Endometrial microvascular endothelial cells (primary cell): ENCODE data around the gene GARIN5B. TPM values are rescaled to one million over a fixed set of nuclear protein-coding genes. Genes with fewer than 3 reads are reported as not detected.

Source experiments
- in situ Hi-C: cut with HindIII; loops from 2 replicates; pipeline ENCODE4 v1.10.0; 2017; ENCODE audit warnings: low sequenced_read_pairs, low pct_unique_long_range_greater_than_20kb; ENCODE audit errors: inconsistent ontology term
- total RNA-seq: library from RNA; depleted of rRNA; stranded (reverse); fragments of >200 nt; gene quantifications from one replicate; pipeline ENCODE4 v1.2.3, GENCODE V29; 2015; ENCODE audit errors: inconsistent ontology term

GARIN5B gene
- total RNA-seq, 1 donor from 2014 or later: not detected

DNA sequence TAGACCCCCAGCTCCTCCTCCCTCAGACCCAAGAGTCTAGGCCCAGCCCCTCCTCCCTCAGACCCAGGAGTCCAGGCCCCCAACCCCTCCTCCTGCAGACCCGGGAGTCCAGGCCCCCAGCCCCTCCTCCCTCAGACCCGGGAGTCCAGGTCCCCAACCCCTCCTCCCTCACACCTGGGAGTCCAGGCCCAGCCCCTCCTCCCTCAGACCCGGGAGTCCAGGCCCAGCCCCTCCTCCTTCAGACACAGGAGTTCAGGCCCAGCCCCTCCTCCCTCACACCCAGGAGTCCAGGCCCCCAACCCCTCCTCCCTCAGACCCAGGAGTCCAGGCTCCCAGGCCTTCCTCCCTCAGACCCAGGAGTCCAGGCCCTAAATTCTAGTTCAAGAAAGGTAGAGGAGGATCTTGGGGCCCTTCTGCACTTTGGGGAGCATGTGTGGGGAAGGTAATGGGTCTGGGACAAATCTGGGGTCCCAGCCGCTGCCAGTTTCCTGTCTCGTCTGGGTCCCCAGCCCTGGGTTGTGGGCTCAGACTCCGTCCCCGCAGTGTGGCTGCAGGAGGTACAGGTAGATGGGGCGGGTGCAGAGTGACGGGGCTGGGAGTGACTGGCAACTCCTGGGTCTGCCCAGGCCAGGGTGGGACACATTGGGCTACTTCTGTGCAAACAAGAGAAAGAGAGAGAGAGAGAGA, 10.4 kb upstream of the GARIN5B start:
- in situ Hi-C loops: no loop called here

DNA sequence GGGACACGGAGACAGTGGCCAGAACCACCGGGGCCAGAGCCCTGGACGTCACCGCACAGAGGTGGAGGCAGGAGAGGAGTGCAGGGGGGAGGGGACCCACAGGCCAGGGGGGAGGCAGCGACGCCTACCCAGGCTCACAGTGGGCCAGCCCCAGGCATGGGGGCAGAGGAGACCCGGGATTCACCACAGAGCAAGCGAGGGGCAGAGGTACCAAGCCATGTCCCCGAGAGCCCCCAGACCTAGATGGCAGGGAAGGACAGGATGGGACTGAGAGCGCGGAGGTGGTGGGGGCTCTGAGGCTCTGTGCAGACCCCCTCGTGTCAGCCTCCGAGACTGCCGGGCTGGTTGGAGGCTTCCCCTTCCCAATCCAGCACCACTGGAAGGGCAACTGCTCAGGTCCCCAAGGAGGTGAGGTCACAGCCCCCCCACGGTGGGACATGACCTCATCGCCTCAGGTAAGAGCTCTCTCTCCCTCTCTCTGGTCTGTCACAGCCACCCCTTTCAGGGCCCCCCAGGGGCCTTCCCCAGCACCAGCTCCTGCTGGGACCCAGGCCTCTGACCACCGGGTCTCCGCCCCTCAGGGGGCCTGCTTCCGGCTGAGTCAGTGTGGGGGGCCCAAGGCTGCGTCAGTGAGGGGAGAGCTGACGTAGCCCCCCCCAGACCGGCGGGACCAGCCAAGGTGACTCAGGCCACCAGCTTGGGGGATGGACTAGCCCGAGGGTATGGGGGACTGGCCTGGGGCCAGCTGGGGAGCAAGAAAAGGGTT, 9.4 kb upstream of the GARIN5B start:
- in situ Hi-C loops: no loop called here

DNA sequence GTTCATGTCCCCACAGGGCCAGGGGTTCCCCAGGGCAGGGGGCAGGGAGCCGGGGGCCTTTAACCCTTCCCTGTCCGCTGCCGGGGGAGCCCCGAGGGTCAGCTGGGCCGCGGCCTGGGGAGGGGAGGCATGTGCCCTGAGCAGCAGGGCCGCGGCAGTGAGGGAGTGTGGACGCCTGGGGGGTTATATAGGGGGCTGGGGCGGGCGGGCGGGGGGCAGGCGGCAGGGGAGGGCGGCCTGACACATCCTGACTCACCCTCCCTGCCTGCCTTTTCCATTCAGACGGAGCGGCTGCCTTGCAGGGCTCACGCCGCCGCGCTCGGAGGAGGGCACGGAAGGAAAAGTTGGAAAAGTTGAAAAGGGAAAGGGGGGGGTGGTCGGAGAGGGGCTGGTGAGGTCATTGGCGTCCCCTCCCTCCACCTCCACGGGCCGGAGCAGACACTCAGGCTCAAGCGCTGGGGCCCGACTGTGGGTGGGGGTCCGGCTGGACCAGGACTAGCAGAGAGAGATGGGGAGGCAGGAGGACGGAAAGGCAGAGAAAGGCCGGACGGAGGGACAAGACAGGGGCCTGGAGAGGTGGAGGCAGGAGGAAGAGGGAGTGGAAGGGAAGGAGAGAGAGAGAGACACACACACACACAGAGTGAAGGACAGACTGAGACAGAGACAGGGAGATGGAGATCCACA, 7.4 kb upstream of the GARIN5B start, which contains the start of gene IL11:
TSS of gene IL11 (minus strand) at position 159 of the 684 bp plus-strand sequence. CDS start at position 6, 153 bp downstream.
- in situ Hi-C loops: no loop called here

DNA sequence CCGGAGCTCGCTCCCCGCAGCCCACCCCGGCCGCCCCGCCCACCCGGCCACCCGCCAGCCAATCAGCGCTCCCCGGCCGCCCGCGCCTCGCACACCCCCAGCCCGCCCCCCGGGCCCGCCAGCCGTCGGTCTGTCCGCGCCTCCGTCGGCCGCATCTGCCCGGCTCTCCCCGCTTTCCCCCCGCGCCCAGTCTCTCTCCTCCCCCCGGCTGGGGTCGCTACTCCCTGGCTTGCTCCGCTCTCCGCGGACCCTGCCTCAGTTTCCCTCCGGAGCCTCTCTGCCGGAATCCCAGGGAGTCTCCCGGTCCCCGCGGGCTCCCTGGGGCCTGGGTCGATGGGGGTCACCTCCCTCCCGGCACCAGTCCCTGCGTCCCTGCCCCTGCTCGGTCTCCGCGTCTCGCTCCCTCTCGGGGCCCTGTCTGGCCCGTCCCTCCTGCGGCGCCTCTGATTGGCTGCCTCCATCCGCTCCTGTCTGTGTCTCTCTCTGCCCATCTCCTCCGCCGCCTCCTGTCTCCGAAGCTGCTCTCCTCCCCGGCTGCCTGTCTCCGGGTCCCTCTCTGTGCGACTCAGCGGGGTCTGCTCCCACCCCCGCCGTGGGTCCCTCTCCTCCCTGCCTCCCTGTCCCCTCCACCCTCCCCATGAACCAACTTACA, 6.7 kb upstream of the GARIN5B start:
- in situ Hi-C loops: no loop called here

DNA sequence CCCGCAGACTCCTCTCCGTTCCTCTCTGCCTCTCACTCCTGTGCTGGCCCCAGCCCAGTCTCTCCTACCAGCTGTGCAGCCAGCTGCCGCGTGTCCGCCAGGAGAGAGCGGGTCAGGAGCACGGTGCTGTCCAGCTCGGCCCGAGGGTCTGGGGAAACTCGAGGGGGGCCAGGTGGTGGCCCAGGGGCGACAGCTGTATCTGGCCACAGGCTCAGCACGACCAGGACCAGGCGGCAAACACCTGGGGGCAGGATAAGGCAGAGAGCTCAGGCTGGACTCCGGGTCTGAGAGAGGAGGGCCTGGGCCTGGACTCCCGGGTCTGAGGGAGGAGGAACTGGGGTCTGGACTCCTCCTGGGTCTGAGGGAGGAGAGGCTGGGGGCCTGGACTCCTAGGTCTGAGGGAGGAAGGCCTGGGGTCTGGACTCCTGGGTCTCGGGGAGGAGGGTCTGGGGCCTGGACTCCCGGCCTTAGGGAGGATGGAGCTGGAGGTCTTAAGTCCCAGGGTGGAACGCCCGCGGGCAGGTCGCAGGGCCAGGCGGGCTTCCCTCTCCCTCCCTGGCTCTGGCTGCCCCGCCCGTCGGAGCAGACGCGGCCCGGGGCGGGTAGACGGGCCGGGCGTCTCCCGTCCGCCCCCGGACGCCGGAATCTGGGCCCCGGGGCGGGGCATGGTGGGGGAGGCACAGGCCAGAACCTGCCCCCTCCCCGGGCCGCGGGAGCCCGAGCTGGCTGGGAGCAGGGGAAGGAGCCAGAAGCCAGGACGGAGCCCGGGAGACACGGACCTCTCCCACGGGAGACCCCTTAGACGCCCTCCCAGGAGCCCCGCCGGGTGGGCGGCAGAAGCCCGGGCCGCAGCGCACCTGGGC, 5.9 kb upstream of the GARIN5B start:
- in situ Hi-C loops: no loop called here

DNA sequence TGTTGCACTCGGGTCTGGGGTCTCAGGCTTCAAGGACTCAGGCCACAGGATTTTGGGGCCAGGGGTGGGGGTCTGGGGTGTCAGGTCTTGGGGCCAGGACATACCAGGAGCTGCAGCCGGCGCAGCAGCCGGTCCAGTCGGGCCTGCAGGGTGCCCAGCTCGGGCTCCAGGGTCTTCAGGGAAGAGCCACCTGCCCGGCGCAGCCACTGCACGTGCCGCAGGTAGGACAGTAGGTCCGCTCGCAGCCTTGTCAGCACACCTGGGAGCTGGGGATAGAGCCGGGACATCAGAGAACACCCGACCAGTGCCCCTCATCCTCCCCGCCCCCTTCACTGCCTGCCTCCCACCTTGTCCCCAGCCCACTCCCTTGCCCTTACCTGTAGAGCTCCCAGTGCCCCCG, 5.0 kb upstream of the GARIN5B start:
- in situ Hi-C loops: no loop called here

DNA sequence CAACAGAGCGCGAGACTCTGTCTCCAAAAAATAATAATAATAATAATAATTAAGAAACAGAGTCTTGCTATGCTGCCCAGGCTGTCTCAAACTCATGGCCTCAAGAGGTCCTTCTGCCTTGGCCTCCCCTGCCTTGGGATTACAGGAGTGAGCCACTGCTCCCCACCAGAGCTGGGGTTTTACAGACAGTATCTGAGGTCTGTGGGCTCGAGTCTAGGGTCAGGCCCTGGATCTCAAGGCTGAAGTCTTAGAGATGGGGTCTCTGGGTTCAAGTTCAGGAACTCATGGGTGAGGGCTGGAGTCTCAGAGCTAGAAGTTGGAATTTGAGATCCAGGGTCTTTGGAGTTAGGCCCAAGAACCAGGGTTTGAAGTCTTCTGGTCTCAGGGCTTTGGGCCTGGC, 3.7 kb upstream of the GARIN5B start:
- in situ Hi-C loops: no loop called here

DNA sequence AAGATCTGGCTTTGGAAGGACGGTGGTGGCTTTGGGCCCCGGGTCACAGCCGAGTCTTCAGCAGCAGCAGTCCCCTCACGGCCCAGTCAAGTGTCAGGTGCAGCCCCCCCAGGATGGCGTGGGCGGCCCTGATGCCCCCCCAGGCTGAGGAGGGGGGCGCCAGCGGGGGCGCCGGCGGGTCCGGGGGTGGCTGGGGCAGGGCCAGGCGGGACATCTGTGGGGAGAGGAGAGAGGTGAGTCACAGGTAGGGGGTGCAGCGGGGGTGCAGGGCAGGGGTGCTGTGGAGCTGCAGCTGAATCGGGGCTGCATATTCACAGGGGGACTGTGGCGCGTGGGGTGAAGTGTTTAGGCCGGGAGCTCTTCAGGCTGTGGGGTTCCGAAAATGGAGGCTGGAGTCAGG, 2.9 kb upstream of the GARIN5B start:
- in situ Hi-C loops: no loop called here

DNA sequence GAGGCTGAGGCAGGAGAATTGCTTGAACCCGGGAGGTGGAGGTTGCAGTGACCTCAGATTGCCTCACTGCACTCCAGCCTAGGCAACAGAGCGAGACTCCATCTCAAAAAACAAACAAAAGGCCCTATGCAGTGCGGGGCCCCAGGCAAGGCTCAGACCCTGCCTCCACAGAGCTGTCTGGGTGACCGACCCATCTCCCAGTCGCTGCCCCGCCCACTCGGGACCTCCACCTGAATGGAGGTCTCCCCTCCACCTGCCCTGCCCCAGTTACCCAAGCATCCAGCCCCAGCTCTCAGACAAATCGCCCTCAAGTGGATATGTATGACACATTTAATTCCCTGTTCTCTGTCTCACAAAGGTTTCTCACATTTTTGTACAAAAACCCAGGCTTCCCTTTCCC, 2.2 kb upstream of the GARIN5B start:
- in situ Hi-C loops: no loop called here

DNA sequence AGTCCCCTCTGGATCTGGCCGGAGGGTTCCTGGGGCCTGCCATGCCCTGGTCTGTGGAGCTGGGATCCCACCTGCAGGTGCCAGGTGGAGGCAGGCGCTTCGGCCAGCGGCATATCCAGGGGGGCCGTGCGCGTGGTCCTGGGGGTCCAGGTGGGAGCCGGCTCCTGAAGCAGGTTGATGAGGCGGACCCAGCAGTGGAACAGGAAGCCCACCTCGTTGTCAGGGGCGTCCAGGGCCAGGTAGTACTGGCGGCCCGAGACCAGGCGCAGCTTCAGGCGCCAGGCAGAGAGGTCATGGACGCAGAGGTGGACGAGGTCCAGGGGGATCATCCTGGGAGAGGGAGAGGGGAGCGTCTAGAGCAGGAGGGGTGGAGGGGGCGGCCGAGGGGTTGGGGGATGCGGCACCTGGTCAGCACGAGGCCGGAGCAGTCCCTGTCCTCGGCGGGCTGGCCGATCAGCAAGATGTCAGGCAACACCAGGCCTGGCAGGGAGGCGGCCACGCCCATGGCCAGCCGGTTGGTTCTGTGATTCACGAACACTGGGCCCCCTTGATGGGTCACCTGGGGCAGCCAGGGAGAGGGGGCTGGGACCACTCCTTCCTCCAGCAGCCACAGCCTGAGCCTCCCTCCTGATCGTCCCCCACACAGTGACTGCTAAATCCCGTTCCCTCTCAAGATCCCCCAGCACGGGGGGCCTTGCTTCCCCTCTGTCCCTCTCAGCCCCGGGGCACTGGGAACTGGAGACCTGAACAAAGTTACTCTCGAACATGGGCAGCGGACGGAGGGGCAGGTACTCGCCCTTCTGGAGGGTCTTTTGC, 678 bp downstream of the GARIN5B start:
- in situ Hi-C loops: no loop called here

DNA sequence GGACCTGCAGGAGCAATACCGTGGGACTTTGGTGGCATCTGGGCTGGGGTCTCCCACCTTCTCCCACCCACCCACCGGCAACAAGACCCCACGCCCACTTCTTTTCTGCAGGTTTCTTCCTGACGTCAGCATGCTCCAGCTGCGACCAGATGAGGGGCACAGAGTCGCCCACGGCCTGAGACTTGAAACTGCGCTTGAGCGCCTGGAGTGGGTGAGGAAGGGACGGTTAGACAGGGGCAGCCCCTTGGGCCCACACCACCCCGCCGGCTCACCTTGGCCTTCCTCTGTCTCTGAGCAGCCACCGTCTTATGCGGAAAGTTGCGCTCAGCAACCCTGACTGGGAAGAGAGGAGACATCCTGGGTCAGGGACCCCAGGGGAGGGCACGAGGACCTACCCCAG, 2.2 kb downstream of the GARIN5B start:
- in situ Hi-C loops: no loop called here

DNA sequence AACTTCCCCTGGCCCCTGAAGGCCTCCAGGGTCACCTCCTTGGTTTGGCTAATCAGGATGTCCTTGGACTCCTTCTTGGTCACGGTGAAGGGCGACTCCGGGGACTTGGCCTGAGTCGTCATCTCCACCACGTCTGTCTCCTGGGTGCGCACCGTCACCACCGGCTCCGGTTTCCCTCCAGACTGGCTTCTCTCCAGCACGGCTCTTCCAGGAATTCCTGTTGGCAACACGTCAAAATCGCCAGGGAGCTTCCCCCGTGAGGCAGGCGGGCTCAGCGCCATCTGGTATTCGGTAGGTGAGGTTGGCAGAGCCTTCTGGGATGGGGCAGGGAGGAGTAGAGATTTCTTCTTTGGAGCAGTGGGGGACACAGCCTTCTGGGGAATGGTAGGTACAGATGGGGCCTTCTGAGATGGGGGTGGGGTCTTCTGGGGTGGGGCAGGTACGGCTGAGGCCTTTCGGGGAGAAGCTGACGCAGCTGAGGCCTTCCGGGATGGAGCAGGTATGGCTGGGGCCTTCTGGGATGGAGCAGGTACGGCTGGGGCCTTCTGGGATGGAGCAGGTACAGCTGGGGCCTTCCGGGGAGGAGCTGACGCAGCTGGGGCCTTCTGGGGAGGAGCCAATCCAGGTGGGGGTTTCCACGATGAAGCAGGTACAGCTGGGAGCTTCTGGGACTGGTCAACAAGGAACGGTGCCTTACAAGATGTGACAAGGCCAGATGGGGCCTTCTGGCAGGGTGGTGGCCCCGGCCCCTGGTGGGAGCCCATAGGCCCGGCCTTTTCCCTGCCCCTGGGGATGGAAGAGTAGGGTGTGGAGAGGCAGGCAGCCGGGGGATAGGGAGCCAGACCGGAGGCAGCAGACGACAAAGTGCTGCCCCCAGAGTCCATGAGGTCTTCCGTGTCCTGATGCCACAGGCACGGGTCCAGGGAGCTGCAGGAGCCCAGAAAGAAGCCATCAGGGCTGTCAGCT, 3.8 kb downstream of the GARIN5B start:
- in situ Hi-C loops: loop anchor here (10.0 kb wide), 1 partner anchor 64 kb away; no protein-coding TSS in a partner anchor

DNA sequence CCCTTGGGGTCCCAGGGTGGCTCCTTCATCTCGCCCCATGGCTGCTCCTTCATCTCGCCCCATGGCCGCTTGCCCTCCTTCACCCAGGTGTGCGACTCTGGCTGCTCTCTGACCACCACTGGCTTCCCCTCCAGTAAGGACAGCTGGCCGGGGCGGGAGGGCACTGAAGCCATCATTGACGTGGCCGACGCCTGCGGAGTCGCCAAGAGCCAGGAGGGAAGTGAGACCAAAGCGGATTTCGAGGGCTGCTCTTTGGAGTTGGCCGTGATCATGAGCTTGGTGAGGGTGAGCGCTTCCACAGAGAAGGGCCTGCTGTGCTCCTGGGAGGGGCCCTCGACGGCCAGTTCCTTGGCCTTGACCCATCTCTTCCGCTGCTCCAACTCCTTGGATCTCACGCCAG, 4.6 kb downstream of the GARIN5B start:
- in situ Hi-C loops: loop anchor here (10.0 kb wide), 1 partner anchor 64 kb away; no protein-coding TSS in a partner anchor

DNA sequence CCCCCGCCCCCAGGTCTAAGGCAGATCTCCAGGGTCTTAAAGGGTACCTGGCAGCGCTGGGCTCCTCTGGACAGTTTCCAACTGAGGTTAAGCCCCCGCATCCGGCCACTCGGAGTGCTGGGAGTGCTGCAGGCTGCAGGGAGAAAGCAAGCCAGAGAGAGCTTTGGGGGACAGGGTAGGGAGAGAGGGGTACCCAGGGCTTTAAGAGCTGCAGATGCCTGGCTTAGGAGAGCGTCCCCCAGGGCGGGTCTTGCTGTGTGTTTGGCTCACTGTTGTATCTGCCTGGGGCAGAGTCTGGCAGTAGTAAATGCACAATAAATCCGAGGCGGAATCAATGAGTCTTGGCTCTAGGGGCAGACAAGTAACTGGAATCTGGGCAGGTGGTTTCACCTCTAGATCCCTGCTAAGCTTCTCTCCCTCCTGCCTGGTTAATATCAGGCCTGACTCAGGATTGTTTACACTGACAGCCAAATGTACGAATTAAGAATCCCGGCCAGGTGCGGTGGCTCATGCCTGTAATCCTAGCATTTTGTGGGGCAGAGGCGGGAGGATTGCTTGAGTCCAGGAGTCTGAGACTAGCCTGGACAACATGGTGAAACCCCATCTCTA, 7.7 kb downstream of the GARIN5B start:
- in situ Hi-C loops: loop anchor here (10.0 kb wide), 1 partner anchor 61 kb away; no protein-coding TSS in a partner anchor

DNA sequence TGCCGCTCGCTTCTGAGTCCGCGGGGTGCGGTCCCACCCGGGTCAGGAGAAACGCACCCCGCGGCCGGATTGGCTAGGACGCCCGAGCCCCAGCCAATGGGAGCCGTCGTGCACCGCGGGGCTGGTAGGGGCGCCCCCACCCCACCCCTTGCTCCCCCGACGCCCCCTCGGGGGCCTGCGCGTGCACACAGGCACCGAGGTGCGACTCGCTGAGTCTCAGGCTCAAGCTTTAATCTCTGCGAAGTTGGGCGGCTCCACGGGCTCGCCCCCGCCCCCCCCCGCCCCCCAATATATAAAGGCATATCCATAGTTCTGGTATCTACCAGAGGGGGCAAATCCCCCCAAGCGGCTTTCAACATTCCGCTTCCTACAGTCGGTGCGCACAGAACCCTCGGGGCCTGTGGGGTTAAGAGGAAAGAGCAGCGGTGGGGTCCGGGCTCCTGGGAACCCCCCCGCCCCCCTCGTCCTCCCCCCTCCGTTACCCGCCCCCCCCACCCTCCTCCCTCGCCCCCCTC, 8.3 kb downstream of the GARIN5B start, which contains the start of gene COX6B2:
TSS of gene COX6B2 (minus strand) at position 22 of the 515 bp plus-strand sequence. CDS start 198 bp downstream, outside the sequence.
- in situ Hi-C loops: loop anchor here (10.0 kb wide), 1 partner anchor 60 kb away; no protein-coding TSS in a partner anchor
